Left ventricle myocardium inferior (tissue), 1 donor: ENCODE data around the gene ANK2. TPM values are rescaled to one million over a fixed set of nuclear protein-coding genes. Genes with fewer than 3 reads are reported as not detected.
A peak's percentile ranks its signal among the peaks of the same experiment; 100 is the strongest.

Source experiments
- DNase-seq: peaks from one replicate; pipeline ENCODE4 v3.0.0-alpha.2; 2020
- H3K27ac ChIP-seq: fragments of 200-600 bp; replicated peaks from 2 replicates; pipeline ENCODE4 v1.8.0; 2021
- H3K27me3 ChIP-seq: fragments of 200-600 bp; 2 replicates; pipeline ENCODE4 v1.8.0; 2021; ENCODE audit warnings: low read depth
- H3K36me3 ChIP-seq: fragments of 200-600 bp; 2 replicates; pipeline ENCODE4 v1.8.0; 2021
- H3K4me1 ChIP-seq: fragments of 200-600 bp; 2 replicates; pipeline ENCODE4 v1.8.0; 2021
- H3K4me3 ChIP-seq: fragments of 200-600 bp; 2 replicates; pipeline ENCODE4 v1.8.0; 2021; ENCODE audit warnings: mild to moderate bottlenecking, moderate library complexity
- H3K9me3 ChIP-seq: fragments of 200-600 bp; replicated peaks from 2 replicates; pipeline ENCODE4 v1.8.0; 2021
- CTCF ChIP-seq: fragments of 200-600 bp; IDR thresholded peaks from 2 replicates; pipeline ENCODE4 v1.8.0; 2021; ENCODE audit warnings: antibody characterized with exemption, mild to moderate bottlenecking, borderline replicate concordance
- intact Hi-C: fragments of 100-400 bp; cut with micrococcal nuclease; formaldehyde crosslinking; loops from one replicate; pipeline ENCODE4 v1.11.0; 2022
- total RNA-seq: library from RNA; stranded (reverse); fragmentation: NEBNext Ultra II Directional; extraction: Animal tissue kit (Norgen Biotek cat#: 25700); gene quantifications from one replicate; pipeline ENCODE4 v1.2.1, GENCODE V29; 2021
- donor health status: DM: no; HTN: yes; CAD: no; lungs with severe emphysema.

ANK2 gene
- total RNA-seq, 1 donor from 2014 or later, result 267 TPM

DNA sequence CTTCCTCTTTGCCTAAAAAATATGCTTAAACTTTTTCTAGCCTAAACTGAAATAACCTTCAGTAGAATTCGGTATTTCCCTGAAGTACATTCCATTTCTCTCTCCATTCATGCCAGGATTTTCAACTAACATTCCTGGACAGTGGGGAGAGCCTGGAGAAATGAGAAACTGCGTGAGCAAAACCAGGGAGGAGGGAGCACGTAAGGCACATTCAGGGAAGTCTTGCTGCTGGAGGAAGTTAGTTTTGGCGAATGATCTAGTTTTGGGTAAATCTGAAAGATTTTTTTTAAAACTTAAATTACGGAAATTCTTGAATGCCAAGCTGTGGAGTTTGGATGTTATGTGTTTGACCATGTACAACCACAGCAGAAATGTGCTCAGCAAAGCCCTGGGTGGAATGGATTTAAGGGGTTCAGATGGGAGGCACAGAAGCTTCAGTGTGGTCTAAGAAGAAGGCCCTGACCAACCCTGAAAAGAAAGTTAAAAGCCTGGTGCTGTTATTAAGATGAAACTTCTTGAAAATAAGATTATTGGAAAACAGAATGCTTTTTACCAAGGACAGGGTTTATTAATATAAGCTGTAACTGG is 347.8 kb downstream of the ANK2 start:
- no peak for TF ChIP-seq CTCF
- no peak for DNase-seq
- intact Hi-C loops, result loop anchor here (10.0 kb wide), 2 partner anchors 148 to 368 kb away; partner anchors contain the start of gene CAMK2D
- Histone ChIP-seq H3K27ac (peak overlapping the region; percentile 7), H3K36me3 (no peaks in the 10 kb centered on the region), H3K9me3 (no peaks in the 10 kb centered on the region), H3K4me1 (peaks cover 5% of the 10 kb centered on the region), H3K4me3 (no peak overlapping the region), H3K27me3 (no peaks in the 10 kb centered on the region)

- H3K4me3 ChIP-seq, result no peak overlapping the region
- intact Hi-C loops, result loop anchor here (10.0 kb wide), 2 partner anchors 146 to 366 kb away; partner anchors contain the start of gene CAMK2D
- H3K27ac ChIP-seq, result no peak overlapping the region
- TF ChIP-seq CTCF, result no peak
- peaks cover 5% of the 10 kb centered on the region for H3K4me1 ChIP-seq
- H3K9me3 ChIP-seq, result no peaks in the 10 kb centered on the region
- H3K27me3 ChIP-seq, result no peaks in the 10 kb centered on the region
- no peak for DNase-seq
- no peaks in the 10 kb centered on the region for H3K36me3 ChIP-seq
Measured at GRCh38 chr4:113398441-113399143, 349.1 kb downstream of the ANK2 start.

- no peaks in the 10 kb centered on the region for H3K9me3 ChIP-seq
- no peaks in the 10 kb centered on the region for H3K27me3 ChIP-seq
- H3K4me1 ChIP-seq, result peaks cover 10% of the 10 kb centered on the region
- no peak for TF ChIP-seq CTCF
- intact Hi-C loops, result no loop called here
- H3K27ac ChIP-seq, result no peak overlapping the region
- DNase-seq, result no peak
- no peak overlapping the region for H3K4me3 ChIP-seq
- no peaks in the 10 kb centered on the region for H3K36me3 ChIP-seq
Measured at GRCh38 chr4:113404167-113404571, 354.7 kb downstream of the ANK2 start.

GRCh38 chr4:113404841-113405240 is 355.4 kb downstream of the ANK2 start:
- Histone ChIP-seq H3K36me3 (no peaks in the 10 kb centered on the region), H3K27me3 (no peaks in the 10 kb centered on the region), H3K27ac (no peak overlapping the region), H3K9me3 (no peaks in the 10 kb centered on the region), H3K4me3 (no peak overlapping the region), H3K4me1 (peaks cover 10% of the 10 kb centered on the region)
- no peak for TF ChIP-seq CTCF
- no peak for DNase-seq
- intact Hi-C loops, result no loop called here

DNA sequence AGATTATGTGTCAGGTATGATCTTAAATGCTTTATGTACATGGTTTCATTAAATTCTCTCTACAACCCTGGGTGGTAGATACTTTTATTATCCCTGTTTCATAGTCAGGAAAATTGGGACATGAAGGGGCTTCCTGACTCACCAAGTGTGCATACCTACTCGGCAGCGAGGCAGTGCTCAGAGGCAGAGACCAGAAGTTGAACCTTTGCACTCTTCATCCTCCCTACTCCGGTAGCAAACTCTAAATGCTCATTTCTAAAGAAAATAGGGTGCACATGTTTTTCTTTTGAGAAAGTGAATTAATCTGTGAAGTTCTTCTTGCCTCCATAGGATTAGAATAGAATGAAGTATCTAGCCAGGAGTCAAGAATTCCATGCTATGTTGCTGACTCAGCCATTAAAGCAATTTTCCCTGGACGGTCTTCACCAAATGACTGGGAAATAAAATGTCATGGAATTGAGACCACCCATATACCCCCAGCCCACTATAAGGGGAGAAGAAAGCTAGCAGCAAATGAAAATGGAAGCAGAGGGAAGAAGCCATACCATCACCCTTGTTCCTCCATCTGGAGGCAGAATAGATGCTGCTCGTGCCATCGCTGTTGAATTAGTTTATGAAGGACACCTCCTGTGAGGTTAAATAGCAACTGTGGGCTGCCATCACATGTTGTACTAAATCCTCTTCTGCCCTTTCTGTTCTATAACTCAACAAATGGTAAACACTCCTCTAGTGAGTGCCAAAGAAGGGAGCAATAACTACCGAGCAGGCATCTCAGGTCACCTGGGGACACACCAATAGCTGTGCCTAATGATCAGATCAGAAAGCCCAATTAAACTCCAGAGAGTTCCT is 356.6 kb downstream of the ANK2 start:
- intact Hi-C loops, result no loop called here
- no peak for TF ChIP-seq CTCF
- Histone ChIP-seq H3K36me3 (no peaks in the 10 kb centered on the region), H3K4me1 (peaks cover 10% of the 10 kb centered on the region), H3K27ac (no peak overlapping the region), H3K27me3 (no peaks in the 10 kb centered on the region), H3K4me3 (no peak overlapping the region), H3K9me3 (no peaks in the 10 kb centered on the region)
- DNase-seq, result no peak
